ENCODE data around the gene HTT.
"Not testable (repeated sequence)": the region's sequence is repeated elsewhere in the genome, so short reads cannot be mapped to it uniquely, and the experiment has no call there.

The HTT gene

GRCh38 chr4:3085948-3086670 lies 11.6 kb downstream of the HTT start:
- DNase-seq: no peak

GRCh38 chr4:3087115-3087797 lies 12.8 kb downstream of the HTT start:
- no peak for DNase-seq

DNA sequence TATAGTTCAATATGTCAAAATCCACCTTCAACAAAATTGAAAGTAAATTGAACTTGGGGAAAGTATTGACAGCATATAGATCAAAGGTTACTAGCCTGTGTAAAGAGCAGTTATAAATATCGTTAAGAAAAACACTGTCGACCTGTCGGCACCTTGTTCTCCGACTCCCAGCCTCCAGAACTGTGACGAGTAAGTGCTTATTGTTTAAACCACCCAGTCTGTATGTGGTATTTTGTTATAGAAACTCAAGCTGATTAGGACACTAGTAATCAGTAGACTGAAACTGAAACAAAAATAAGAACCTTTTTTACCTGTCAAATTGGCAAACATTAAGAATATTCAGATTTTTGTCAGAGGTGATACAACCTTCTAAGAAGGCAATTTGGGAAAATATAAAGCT lies 17.0 kb downstream of the HTT start:
- DNase-seq: no peak

- DNase-seq: not testable (repeated sequence)
These were observed 20.2 kb downstream of the HTT start for GRCh38 chr4:3094701-3095100.

DNA sequence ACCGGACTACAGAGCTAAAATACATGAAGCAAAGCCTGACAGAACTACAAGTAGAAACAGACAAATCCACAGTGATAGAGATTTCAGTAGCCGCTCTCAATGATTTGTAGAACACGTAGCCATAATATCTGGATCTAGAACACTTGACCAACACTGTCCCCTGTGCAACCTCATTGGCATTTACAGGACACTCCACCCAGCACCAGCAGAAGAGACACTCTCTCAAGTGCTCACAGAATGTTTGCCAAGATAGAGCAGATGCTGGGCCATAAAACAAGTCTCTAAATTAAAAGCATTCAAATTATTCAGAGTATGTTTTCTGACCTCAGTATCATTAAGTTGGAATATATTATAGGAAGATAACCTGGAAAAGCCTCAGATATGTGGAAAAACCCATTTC lies 21.7 kb downstream of the HTT start:
- no peak for DNase-seq

DNA sequence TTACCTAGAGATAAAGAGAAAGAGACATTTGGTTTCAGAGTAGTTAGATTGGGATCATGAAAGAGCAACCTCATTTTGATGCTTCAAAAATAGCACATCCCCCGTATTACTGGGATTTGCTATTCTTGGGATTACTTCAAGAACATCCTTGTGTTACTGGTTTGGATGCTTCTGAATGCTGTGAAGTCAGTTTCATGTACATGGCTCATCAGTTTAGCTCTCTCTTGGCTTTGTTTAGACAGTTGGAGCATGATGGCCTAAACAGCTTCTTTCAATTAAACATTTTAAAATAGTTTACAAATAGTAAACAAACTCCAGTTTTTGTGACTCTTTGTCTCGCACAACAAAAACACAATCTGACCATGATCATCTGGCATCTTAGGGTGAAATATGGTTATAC lies 23.9 kb downstream of the HTT start:
- no peak for DNase-seq

GRCh38 chr4:3106339-3107186 lies 32.1 kb downstream of the HTT start:
- no peak for DNase-seq

GRCh38 chr4:3107271-3107670 lies 32.8 kb downstream of the HTT start:
- no peak for DNase-seq

DNA sequence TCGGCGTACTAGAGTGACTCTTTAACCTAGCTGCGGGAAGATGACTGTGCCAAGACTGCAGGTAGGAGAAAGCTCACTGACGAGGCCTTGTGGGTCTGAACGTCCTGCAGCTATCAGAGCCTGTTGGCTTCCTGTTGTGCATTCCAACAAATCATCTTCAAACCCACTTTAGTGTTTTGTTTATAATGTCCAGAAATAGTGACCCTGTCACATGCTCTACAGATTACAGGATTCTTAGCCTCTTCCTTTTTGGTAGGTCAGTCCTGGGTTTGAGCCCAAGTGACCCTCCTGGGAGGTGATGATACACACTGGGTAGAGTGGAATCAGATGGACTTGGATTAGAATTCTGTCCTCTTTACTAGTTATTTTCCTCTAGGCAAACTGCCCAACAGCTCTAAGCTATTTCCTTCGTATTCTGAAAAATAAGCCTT lies 33.2 kb downstream of the HTT start:
- DNase-seq: no peak

DNA sequence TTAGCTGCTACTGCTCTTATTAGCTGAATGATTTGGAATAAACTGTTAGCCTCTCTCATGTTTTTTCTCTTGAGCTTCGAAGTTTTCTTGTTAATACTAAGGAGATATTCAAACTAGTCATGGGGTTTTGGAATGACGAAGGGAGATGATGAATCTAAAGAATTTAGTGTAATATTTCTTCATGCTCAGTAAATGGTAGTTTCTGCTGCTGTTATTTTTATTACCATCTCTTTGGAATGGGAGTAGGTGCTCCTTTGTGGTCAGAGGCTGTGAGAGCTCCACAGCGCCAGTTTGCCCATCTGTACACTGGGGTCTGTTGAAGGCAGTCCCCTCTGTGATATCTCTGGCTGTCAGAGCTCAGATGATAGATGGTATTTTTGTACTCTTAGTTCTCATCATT lies 33.7 kb downstream of the HTT start:
- no peak for DNase-seq

- no peak for DNase-seq
These were observed 37.0 kb downstream of the HTT start for GRCh38 chr4:3111461-3111860.

DNA sequence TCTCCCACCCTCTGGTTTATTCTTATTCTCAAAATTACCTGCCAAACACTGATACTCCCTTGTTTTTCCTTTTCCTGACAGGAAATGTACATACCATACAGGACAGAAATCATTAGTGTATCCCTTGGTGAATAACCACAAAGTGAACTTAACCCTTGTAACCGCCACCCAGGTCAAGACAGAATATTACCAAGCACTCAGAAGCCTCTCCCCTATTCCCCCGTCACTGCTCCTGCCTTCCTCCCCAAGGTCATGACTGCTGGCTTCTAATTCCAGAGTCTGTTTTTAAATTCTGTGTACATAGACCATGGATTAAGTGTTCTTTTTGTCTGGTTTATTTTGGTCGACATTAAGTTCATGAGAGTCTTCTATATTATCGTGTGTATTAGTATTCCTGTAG lies 37.7 kb downstream of the HTT start:
- no peak for DNase-seq

GRCh38 chr4:3112609-3113469 lies 38.4 kb downstream of the HTT start:
- DNase-seq: no peak

GRCh38 chr4:3114377-3114776 lies 39.9 kb downstream of the HTT start:
- DNase-seq: no peak

DNA sequence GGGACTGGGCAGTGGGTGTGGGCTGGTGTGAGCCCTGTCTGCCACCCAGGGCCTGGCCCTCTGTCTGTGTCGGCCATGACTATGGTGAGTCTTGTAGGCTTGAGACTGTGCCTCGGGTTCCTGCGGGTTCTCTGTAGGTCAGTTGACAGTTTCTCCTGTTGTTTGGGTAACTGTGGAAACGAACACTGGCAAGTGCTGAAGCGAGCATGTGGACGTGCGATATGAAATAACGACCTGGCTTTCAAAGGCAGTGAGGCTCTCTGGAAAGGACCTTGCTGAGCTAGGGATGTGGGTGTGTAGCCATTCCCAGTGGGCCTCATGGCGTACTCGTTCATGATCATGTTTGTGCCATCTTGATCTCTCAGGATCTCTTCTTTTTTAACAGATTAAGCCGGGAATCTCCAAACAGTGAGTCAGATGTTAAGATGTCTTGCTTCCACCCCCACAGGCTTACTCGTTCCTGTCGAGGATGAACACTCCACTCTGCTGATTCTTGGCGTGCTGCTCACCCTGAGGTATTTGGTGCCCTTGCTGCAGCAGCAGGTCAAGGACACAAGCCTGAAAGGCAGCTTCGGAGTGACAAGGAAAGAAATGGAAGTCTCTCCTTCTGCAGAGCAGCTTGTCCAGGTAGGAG lies 41.3 kb downstream of the HTT start:
- DNase-seq: no peak

GRCh38 chr4:3116955-3117354 lies 42.5 kb downstream of the HTT start:
- DNase-seq: no peak

DNA sequence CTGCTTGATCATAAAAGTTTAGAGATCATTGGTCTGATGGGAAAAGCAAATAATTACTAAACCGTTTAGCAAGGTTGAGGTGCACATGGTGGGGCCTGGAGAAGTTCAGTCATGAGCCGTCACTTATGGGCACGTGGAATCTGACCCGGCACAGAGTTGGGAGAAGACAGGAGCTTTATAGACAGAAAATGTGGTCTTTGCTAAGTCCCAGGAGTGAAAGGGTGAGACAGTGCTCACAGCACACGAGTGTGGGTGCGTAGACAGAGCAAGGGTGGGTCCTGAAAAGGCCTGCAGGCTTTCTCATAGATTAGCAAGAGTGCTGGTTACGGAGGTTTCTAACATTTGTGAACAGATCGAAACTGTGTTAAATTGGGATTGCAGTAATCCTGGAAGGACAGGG lies 43.8 kb downstream of the HTT start:
- DNase-seq: no peak

DNA sequence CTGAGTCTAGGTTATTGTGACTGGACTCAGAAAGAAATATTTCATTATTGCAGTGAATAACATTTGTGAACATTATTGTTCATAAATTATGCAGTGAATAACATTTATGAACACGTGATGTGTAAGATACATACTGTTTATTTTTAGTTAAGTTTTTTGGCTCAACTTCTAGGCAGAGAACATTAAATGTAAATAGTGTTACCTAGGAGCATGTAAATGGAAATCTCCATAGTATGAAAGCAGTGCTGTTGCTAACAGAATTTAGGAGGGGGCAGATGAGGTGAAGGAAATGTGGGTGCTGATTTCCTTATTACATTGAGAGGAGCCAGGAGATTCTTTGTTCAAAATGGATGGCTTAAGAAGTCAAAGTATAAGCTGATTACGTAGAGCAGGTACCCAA lies 45.0 kb downstream of the HTT start:
- DNase-seq: no peak

GRCh38 chr4:3121110-3121509 lies 46.6 kb downstream of the HTT start:
- no peak for DNase-seq

DNA sequence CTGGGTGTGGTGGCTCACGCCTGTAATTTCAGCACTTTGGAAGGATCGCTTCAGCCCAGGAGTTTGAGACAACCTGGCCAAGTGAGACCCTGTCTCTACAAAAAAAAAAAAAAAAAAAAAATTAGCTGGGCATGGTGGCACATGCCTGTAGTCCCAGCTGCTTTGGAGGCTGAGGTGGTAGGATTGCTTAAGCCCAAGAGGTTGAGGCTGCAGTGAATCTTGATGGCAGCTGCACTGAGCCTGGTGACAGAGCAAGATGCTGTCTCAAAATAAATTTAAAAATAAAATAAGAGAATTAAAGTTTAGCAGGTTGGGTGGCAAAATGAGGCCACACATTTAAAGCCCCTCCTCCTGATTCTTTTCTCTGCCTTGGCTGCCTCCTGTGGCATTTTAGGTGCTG lies 47.1 kb downstream of the HTT start:
- no peak for DNase-seq

DNA sequence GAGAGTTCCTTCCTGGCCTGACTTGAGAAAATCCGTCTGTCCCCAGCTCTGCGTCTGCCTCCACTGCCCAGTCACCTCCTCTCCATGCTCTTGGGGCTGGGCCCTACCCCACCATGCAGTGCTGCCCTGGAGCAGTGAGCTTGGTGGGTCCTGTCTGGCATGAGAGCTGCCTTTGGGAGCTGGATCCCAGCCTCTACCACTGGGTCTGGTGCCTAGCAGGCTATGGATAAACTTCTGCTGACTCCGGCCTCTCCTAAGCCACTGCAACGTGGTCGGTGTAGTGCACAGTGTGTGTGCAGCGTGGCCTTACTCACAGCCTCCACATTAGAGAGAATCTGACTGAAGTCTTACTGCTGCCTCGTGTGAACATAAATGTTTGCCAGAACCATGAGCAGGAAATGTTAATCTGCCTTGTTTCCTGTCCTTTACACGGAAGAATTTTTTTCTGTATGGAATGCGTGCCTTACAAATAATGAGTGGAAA lies 47.6 kb downstream of the HTT start:
- no peak for DNase-seq

- no peak for DNase-seq
These were observed 48.7 kb downstream of the HTT start for GRCh38 chr4:3123181-3123671.

Data from DMS79 (cell line).